ENCODE measurements around the gene XRN1. TPM values are rescaled to one million over a fixed set of nuclear protein-coding genes. Genes with fewer than 3 reads are reported as not detected.
A peak's percentile ranks its signal among the peaks of the same experiment; 100 is the strongest.

Gene XRN1
- total RNA-seq (2014; rRNA removed; shearing (Covaris generic)) = 13.6 and 17.4 TPM in 2 replicates

- peak; percentile 88 to 94 for DNase-seq (ENCODE audit: low read depth in 1 of 2, low spot score in 2 of 2)
- H3K36me3 ChIP-seq = peaks cover 24% of the 10 kb centered on the region
- peaks cover 12% of the 10 kb centered on the region for H3K4me1 ChIP-seq (replicated peaks)
- H3K4me3 ChIP-seq = peak within 1 kb of the TSS; percentile 70
- H3K9me3 ChIP-seq (replicated peaks) = no peaks in the 10 kb centered on the region
- H3K27ac ChIP-seq = peak within 1 kb of the TSS; percentile 94
- H3K27me3 ChIP-seq (replicated peaks) = no peaks in the 10 kb centered on the region
These were observed at the start of gene XRN1 for GRCh38 chr3:142447852-142448823. XRN1 (minus strand) TSS chr3:142448037; CDS start chr3:142447944, 93 bp downstream.

- no peaks in the 10 kb centered on the region for H3K9me3 ChIP-seq (replicated peaks)
- DNase-seq (ENCODE audit: low read depth in 1 of 2, low spot score in 2 of 2) = no peak
- H3K36me3 ChIP-seq = peaks cover 45% of the 10 kb centered on the region
- H3K4me1 ChIP-seq (replicated peaks) = no peaks in the 10 kb centered on the region
- no peaks in the 10 kb centered on the region for H3K27me3 ChIP-seq (replicated peaks)
- no peak overlapping the region for H3K27ac ChIP-seq
- no peak overlapping the region for H3K4me3 ChIP-seq
These were observed 47.3 kb upstream of the XRN1 start for GRCh38 chr3:142495103-142495502.

- Histone ChIP-seq H3K27ac (no peak overlapping the region), H3K9me3 (replicated peaks) (no peaks in the 10 kb centered on the region), H3K4me3 (no peak overlapping the region), H3K27me3 (replicated peaks) (no peaks in the 10 kb centered on the region), H3K36me3 (peaks cover 53% of the 10 kb centered on the region), H3K4me1 (replicated peaks) (no peaks in the 10 kb centered on the region)
- no peak for DNase-seq (ENCODE audit: low read depth in 1 of 2, low spot score in 2 of 2)
These were observed 44.3 kb upstream of the XRN1 start for GRCh38 chr3:142492184-142492583.

- peak in 1 of 2 experiments; percentile 11 for DNase-seq (ENCODE audit: low read depth in 1 of 2, low spot score in 2 of 2)
- Histone ChIP-seq H3K27ac (no peak overlapping the region), H3K27me3 (replicated peaks) (no peaks in the 10 kb centered on the region), H3K36me3 (peaks cover 38% of the 10 kb centered on the region), H3K4me3 (no peak overlapping the region), H3K9me3 (replicated peaks) (no peaks in the 10 kb centered on the region), H3K4me1 (replicated peaks) (no peaks in the 10 kb centered on the region)
These were observed 41.9 kb upstream of the XRN1 start for GRCh38 chr3:142489572-142490323.

- Histone ChIP-seq H3K4me3 (no peak overlapping the region), H3K4me1 (replicated peaks) (no peaks in the 10 kb centered on the region), H3K36me3 (peaks cover 30% of the 10 kb centered on the region), H3K27ac (no peak overlapping the region), H3K9me3 (replicated peaks) (peaks cover 5% of the 10 kb centered on the region), H3K27me3 (replicated peaks) (no peaks in the 10 kb centered on the region)
- DNase-seq (ENCODE audit: low read depth in 1 of 2, low spot score in 2 of 2) = no peak
These were observed 37.1 kb upstream of the XRN1 start for GRCh38 chr3:142484912-142485435.

GRCh38 chr3:142481196-142481595, 33.4 kb upstream of the XRN1 start:
- no peak overlapping the region for H3K27ac ChIP-seq
- no peak overlapping the region for H3K4me3 ChIP-seq
- H3K27me3 ChIP-seq (replicated peaks) = no peaks in the 10 kb centered on the region
- no peaks in the 10 kb centered on the region for H3K4me1 ChIP-seq (replicated peaks)
- H3K9me3 ChIP-seq (replicated peaks) = peaks cover 5% of the 10 kb centered on the region
- H3K36me3 ChIP-seq = peaks cover 16% of the 10 kb centered on the region
- no peak for DNase-seq (ENCODE audit: low read depth in 1 of 2, low spot score in 2 of 2)

- Histone ChIP-seq H3K4me3 (no peak overlapping the region), H3K27ac (no peak overlapping the region), H3K27me3 (replicated peaks) (no peaks in the 10 kb centered on the region), H3K36me3 (0 out of 2 replicates have a peak, but pooled peaks cover 3% of the 10 kb centered on the region), H3K4me1 (replicated peaks) (no peaks in the 10 kb centered on the region), H3K9me3 (replicated peaks) (no peaks in the 10 kb centered on the region)
- no peak for DNase-seq (ENCODE audit: low read depth in 1 of 2, low spot score in 2 of 2)
These were observed 23.0 kb upstream of the XRN1 start for GRCh38 chr3:142470826-142471225.

- Histone ChIP-seq H3K36me3 (0 out of 2 replicates have a peak, but pooled peaks cover 3% of the 10 kb centered on the region), H3K27ac (no peak overlapping the region), H3K27me3 (replicated peaks) (no peaks in the 10 kb centered on the region), H3K4me1 (replicated peaks) (no peaks in the 10 kb centered on the region), H3K9me3 (replicated peaks) (no peaks in the 10 kb centered on the region), H3K4me3 (no peak overlapping the region)
- DNase-seq (ENCODE audit: low read depth in 1 of 2, low spot score in 2 of 2) = no peak
These were observed 20.6 kb upstream of the XRN1 start for GRCh38 chr3:142468456-142468855.

- H3K27me3 ChIP-seq (replicated peaks) = no peaks in the 10 kb centered on the region
- no peaks in the 10 kb centered on the region for H3K4me1 ChIP-seq (replicated peaks)
- H3K4me3 ChIP-seq = no peak overlapping the region
- no peak for DNase-seq (ENCODE audit: low read depth in 1 of 2, low spot score in 2 of 2)
- no peaks in the 10 kb centered on the region for H3K36me3 ChIP-seq
- no peaks in the 10 kb centered on the region for H3K9me3 ChIP-seq (replicated peaks)
- no peak overlapping the region for H3K27ac ChIP-seq
These were observed 19.9 kb upstream of the XRN1 start for GRCh38 chr3:142467768-142468167.

GRCh38 chr3:142460689-142461088, 12.9 kb upstream of the XRN1 start:
- no peak overlapping the region for H3K4me3 ChIP-seq
- H3K4me1 ChIP-seq (replicated peaks) = no peaks in the 10 kb centered on the region
- no peaks in the 10 kb centered on the region for H3K9me3 ChIP-seq (replicated peaks)
- H3K27me3 ChIP-seq (replicated peaks) = no peaks in the 10 kb centered on the region
- H3K36me3 ChIP-seq = peaks cover 22% of the 10 kb centered on the region
- no peak for DNase-seq (ENCODE audit: low read depth in 1 of 2, low spot score in 2 of 2)
- no peak overlapping the region for H3K27ac ChIP-seq

- Histone ChIP-seq H3K4me1 (replicated peaks) (no peaks in the 10 kb centered on the region), H3K4me3 (no peak overlapping the region), H3K9me3 (replicated peaks) (no peaks in the 10 kb centered on the region), H3K27ac (no peak overlapping the region), H3K27me3 (replicated peaks) (no peaks in the 10 kb centered on the region), H3K36me3 (peaks cover 22% of the 10 kb centered on the region)
- DNase-seq (ENCODE audit: low read depth in 1 of 2, low spot score in 2 of 2) = no peak
These were observed 12.1 kb upstream of the XRN1 start for GRCh38 chr3:142459929-142460328.

GRCh38 chr3:142459096-142459495, 11.3 kb upstream of the XRN1 start:
- Histone ChIP-seq H3K4me3 (no peak overlapping the region), H3K4me1 (replicated peaks) (no peaks in the 10 kb centered on the region), H3K9me3 (replicated peaks) (no peaks in the 10 kb centered on the region), H3K36me3 (peaks cover 22% of the 10 kb centered on the region), H3K27me3 (replicated peaks) (no peaks in the 10 kb centered on the region), H3K27ac (no peak overlapping the region)
- DNase-seq (ENCODE audit: low read depth in 1 of 2, low spot score in 2 of 2) = no peak

GRCh38 chr3:142450881-142451280, 3.0 kb upstream of the XRN1 start:
- Histone ChIP-seq H3K27ac (no peak overlapping the region), H3K9me3 (replicated peaks) (no peaks in the 10 kb centered on the region), H3K4me3 (no peak overlapping the region), H3K27me3 (replicated peaks) (no peaks in the 10 kb centered on the region), H3K36me3 (peaks cover 20% of the 10 kb centered on the region), H3K4me1 (replicated peaks) (peaks cover 8% of the 10 kb centered on the region)
- no peak for DNase-seq (ENCODE audit: low read depth in 1 of 2, low spot score in 2 of 2)

GRCh38 chr3:142450189-142450588, 2.4 kb upstream of the XRN1 start:
- Histone ChIP-seq H3K27ac (no peak overlapping the region), H3K9me3 (replicated peaks) (no peaks in the 10 kb centered on the region), H3K27me3 (replicated peaks) (no peaks in the 10 kb centered on the region), H3K4me3 (no peak overlapping the region), H3K36me3 (peaks cover 20% of the 10 kb centered on the region), H3K4me1 (replicated peaks) (peaks cover 12% of the 10 kb centered on the region)
- no peak for DNase-seq (ENCODE audit: low read depth in 1 of 2, low spot score in 2 of 2)
